Activated naive CD4-positive, alpha-beta T cell treated with anti-CD3 and anti-CD28 coated beads for 36 hours (primary cell): Measurements from ENCODE around the gene TRABD. TPM values are rescaled to one million over a fixed set of nuclear protein-coding genes. Genes with fewer than 3 reads are reported as not detected.

Experiments used
- CTCF ChIA-PET: fragments of 350-600 bp; sonication (Branson Sonifier 250); formaldehyde crosslinking; loops from one replicate; lab custom pipeline; 2021; ENCODE audit warnings: antibody characterized with exemption; lab: Charles Lee
- DNase-seq: peaks from one replicate; pipeline ENCODE4 v3.0.0-alpha.2; 2020
- H3K27ac Mint-ChIP-seq: one replicate; pipeline ENCODE4 v1.8.0; 2021; ENCODE audit warnings: mild to moderate bottlenecking, mixed read lengths
- H3K27me3 Mint-ChIP-seq: one replicate; pipeline ENCODE4 v1.8.0; 2021; ENCODE audit warnings: low read depth, mixed read lengths
- H3K36me3 Mint-ChIP-seq: one replicate; pipeline ENCODE4 v1.8.0; 2021; ENCODE audit warnings: low read depth, mixed read lengths
- H3K4me1 Mint-ChIP-seq: one replicate; pipeline ENCODE4 v1.8.0; 2021; ENCODE audit warnings: low read depth, mixed read lengths
- H3K4me3 Mint-ChIP-seq: one replicate; pipeline ENCODE4 v1.8.0; 2021; ENCODE audit warnings: mild to moderate bottlenecking, moderate library complexity, mixed read lengths
- H3K9me3 Mint-ChIP-seq: one replicate; pipeline ENCODE4 v1.8.0; 2021; ENCODE audit warnings: mixed read lengths
- intact Hi-C: fragments of 100-400 bp; cut with micrococcal nuclease; formaldehyde crosslinking; loops from one replicate; pipeline ENCODE4 v1.15.1; 2023
- total RNA-seq, 2 experiments: library from RNA; stranded (reverse); gene quantifications; one replicate each; pipeline ENCODE4 v1.2.3, GENCODE V29; 2021

The TRABD gene
- total RNA-seq, 2 experiments from 2014 or later = 61.0 to 62.8 TPM

DNA sequence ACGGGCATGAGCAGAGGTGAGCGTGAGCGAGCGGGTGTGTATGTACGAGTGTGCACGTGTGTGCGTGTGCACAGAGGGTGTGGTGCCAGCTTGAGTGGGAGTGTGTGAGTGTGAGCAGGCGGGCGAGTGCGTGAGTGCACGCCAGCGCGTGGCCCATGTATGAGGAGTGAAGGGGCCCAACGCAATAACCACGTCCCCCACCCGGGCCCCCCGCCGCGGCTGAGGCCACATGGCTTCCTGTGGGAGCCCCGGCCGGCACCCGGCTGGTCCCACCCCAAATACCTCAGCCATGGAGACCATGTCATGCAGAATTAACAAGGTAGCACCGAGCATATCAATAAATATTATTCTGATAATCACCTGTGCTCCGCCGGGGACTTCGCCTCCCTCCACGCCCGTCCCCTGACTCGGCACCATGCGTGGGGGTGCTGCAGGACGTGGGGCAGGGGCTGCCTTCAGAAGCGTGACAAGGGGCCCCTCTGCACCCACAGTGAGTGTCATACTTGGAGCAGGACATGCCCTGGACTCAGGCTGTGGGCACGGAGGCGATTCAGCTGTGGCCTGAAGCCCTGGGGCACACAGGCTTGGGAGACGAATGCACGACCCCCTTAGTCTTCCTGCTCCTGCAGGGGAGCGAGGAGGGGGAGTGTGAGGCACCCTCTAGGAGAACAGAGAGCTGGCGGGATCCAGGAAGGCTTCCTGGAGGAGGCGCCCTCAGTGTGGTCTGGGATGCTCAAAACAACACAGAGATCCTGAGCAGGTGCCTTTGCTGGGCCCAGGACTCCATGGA, 5.6 kb upstream of the TRABD start:
- no peak for DNase-seq
- Mint-ChIP-seq H3K9me3 (no peaks in the 10 kb centered on the region), H3K27me3 (peaks cover 5% of the 10 kb centered on the region), H3K4me3 (no peak overlapping the region), H3K4me1 (peaks cover 3% of the 10 kb centered on the region), H3K27ac (no peak overlapping the region), H3K36me3 (no peaks in the 10 kb centered on the region)
- intact Hi-C loops = no loop called here
- CTCF ChIA-PET = no interaction called here

DNA sequence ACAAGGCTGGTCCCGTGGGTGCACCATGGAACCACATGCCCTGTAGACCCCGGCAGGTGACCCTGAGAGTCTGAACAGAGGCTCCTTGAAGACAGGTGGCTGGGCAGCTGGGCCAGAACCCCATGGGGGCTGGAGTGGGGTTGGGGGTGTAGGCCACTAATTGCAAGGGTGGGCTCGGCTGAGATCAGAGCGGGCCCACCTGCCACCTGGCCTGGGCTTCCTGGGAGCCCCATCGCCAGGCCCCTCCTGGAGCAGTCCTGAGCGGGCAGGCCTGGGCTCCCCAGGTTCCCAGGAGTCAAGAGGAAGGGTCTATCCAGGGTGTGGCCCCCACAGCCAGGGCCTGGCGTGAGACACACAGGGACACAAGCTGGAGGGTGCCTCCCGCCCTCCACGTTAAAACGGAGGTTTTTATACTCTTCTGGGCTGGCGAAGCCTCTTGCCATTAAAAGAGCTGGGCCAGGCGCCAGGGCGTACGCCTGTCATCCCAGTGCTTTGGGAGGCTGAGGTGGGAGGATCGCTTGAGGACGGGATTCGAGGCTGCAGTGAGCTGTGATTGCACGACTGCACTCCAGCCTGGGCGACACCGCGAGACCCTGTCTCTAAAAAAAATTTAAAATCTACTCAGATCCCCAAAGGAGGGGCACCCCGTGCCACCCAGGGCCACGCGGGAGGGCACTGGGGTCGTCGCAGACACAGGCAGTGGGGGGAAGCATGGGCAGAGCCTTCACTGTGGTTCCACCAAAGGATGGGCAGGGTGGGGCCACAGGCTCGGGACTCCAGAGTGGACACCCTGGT, 4.8 kb upstream of the TRABD start:
- intact Hi-C loops = no loop called here
- H3K36me3 Mint-ChIP-seq = no peaks in the 10 kb centered on the region
- no peak overlapping the region for H3K4me3 Mint-ChIP-seq
- H3K4me1 Mint-ChIP-seq = peaks cover 5% of the 10 kb centered on the region
- H3K27ac Mint-ChIP-seq = no peak overlapping the region
- no peak for DNase-seq
- no peaks in the 10 kb centered on the region for H3K9me3 Mint-ChIP-seq
- CTCF ChIA-PET = no interaction called here
- peaks cover 5% of the 10 kb centered on the region for H3K27me3 Mint-ChIP-seq

DNA sequence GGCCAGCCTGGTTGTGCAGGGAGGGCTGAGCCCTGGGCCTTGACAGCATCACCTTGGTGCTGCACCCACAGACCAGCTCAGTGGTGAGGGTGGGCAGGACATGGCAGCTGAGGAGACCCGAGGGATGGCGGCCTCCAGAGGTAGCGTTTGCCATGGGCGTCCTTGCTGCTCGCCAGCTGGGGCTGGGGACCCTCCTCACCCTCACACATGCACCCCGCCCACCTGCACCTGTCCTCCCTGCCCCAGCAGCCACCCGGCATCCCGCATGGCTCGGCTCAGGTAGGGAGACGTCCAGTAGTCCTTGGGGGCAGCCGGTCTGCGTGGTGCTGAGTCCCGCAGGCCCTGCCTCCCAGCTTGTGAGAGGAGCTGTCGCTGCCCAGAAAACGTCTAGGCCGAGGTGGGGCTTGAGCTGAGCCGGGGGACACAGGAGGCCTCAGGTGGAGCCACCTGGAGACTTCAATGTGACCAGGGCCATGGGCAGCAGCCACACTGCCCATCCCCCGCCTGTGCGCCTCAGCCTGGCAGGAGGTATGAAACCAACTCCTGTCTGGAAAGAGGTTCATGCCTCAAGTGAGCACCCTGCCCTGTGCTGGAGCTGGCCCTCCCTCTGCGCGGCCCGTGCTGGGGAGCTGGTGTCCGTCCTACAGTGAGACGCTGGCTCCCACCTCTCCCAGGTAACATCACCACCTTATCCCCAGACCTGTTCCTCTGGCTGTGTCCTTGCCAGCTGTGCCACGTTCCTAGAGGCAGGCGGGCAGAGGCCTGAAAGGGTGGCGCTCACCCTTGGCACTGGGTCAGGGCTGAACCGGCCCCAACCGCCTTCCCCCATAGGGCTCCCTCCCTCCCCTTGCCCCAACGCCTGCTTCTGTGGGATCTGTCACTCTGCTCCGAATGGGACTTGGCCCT, 3.3 kb upstream of the TRABD start:
- no peak for DNase-seq
- no peaks in the 10 kb centered on the region for H3K9me3 Mint-ChIP-seq
- CTCF ChIA-PET = no interaction called here
- peaks cover 5% of the 10 kb centered on the region for H3K27me3 Mint-ChIP-seq
- H3K4me3 Mint-ChIP-seq = no peak overlapping the region
- peaks cover 2% of the 10 kb centered on the region for H3K36me3 Mint-ChIP-seq
- no peak overlapping the region for H3K27ac Mint-ChIP-seq
- intact Hi-C loops = no loop called here
- peaks cover 12% of the 10 kb centered on the region for H3K4me1 Mint-ChIP-seq

DNA sequence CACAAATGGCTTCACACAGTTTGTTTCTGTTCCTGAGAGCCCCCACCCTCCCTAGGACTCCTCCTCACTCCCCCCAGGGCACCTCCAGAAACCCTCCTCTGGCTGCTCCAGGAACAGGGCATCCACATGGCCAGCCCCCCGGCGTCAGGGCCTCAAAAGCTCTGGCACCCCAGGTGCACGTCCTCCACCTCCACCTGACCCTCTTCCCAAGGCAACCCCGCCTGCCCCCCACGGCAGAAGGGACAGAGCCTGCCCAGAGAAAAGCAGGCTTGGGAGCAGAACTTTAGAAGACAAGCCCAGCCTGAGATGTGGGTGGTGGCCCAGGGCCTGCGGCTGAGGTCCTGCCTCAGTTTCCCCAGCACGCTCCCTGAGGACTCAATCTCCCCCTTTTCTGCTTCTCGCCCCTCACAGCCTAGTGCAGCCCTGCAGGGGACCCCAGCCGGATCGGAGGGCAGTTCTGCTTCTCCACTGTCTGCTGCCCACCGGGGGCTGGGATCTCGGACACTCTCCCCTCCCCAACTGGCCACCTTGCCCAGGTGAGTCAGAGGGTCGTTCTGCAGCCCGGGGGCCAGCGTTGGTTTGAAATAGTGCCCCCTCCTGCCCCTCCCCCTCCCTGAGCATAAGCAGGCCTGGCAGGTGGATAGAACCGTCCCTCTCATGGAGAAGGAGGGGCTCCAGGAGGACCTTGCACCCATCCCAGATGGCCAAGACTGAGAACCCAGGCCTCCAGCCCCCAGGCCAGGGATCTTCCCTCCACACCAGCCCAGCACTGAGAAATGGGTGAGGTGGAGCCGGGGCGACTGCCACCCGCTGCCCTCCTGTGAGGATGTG, 2.4 kb upstream of the TRABD start:
- intact Hi-C loops = no loop called here
- no peak for DNase-seq
- CTCF ChIA-PET = no interaction called here
- H3K4me3 Mint-ChIP-seq = peak overlapping the region; percentile 51
- H3K36me3 Mint-ChIP-seq = peaks cover 2% of the 10 kb centered on the region
- peaks cover 5% of the 10 kb centered on the region for H3K27me3 Mint-ChIP-seq
- H3K9me3 Mint-ChIP-seq = no peaks in the 10 kb centered on the region
- H3K27ac Mint-ChIP-seq = no peak overlapping the region
- H3K4me1 Mint-ChIP-seq = peaks cover 17% of the 10 kb centered on the region

DNA sequence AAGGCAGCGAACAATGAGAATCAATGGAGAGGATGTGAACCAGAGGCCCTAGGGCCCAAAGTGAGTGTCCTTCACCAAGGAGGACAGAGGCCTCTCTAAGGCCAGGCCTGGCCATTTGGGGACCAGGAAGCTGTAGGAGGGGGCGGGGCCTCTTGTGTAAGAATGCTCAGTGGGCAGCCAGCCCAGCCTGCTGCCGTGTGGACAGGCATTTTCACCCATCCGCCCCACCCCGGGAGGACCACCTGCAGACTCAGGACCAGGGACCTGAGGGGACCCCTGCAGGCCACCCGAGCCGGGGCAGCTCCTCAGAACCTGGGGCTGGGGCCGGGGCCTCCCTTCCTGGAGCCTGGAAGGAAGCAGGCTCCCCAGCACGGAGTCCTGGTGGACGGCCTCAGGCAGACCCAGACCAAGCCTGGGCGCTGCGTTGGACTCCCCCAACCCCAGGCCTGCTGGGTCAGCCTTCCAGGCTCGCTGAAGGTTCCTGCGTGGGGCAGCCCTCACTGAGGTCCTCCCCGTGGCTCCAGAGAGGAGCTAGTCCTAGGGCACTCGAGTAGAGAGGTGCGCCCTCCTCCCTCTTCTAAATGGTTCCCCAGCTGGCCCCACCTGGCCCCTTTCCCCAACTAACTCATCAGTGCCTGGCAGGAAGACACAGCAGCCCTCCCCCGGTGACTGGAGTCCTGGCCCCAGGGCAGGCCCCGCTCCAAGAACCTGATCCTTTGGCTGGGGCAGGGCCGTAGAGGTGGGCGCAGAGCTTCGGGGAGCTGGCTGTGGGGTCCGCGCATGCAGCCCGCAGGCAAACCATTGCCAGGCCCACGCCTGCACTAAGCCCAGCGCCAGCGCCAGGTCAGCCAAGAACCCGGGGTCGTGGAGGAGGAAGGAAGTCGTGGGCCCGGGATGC, 1.5 kb upstream of the TRABD start:
- Mint-ChIP-seq H3K36me3 (peaks cover 2% of the 10 kb centered on the region), H3K4me1 (peaks cover 25% of the 10 kb centered on the region), H3K27ac (no peak overlapping the region), H3K9me3 (no peaks in the 10 kb centered on the region), H3K4me3 (peak overlapping the region; percentile 66), H3K27me3 (peaks cover 5% of the 10 kb centered on the region)
- CTCF ChIA-PET = no interaction called here
- intact Hi-C loops = loop anchor here (2.0 kb wide), 1 partner anchor 17 kb away; the partner anchor contains the start of gene SELENOO
- no peak for DNase-seq

DNA sequence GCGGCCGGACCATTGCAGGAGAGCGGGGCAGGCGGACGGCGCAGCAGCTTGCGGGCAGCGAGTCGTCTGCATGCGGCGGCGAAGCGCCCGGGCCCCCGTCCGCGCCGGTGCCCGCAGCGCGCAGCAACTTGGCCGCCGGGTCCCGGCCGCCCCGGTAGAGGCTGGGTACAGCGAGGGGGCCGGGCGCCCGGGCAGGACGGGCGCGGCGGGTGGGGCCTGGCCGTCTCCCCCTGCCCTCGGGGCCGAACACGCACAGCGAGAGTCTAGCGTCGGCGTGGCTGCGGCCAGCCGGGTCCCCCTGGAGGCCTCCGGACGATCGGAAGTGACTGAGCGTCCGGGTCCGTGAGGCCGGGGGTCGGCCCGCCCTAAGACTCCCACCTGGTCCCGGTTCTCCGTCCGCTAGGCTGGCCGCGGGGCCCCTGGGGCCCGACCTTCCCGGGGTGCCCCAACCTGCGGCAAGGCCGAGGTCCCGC, 775 bp upstream of the TRABD start:
- no peak overlapping the region for H3K27ac Mint-ChIP-seq
- no peaks in the 10 kb centered on the region for H3K27me3 Mint-ChIP-seq
- peaks cover 2% of the 10 kb centered on the region for H3K36me3 Mint-ChIP-seq
- peaks cover 31% of the 10 kb centered on the region for H3K4me1 Mint-ChIP-seq
- no peaks in the 10 kb centered on the region for H3K9me3 Mint-ChIP-seq
- intact Hi-C loops = loop anchor here (2.0 kb wide), 1 partner anchor 16 kb away; the partner anchor contains the start of gene SELENOO
- no peak for DNase-seq
- CTCF ChIA-PET = no interaction called here
- H3K4me3 Mint-ChIP-seq = peak overlapping the region; percentile 93

DNA sequence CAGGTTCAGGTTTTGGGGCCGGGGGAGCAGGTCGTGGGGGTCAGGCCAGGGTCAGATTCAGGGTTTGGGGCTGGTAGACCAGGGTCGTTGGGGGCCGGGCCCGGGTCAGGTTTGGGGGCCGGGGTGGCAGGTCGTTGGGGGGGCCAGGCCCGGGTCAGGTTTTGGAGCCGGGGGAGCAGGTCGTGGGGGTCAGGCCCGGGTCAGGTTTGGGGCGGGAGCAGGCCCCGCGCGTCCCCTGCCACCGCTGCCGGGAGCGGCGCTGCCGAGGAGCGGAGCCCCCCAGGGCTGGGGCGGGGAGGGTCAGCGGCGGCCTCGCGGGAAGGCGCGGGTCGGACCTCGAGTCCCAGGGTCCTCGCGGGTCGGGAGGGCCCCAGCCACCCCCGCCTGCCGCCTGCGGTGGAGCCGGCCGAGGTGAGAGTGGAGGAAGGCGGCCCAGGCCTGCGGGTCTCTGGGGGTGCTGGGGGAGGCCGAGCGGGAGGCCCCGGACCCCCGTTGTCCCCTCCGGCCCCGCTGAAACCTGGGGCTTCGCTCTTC, 535 bp downstream of the TRABD start:
- intact Hi-C loops = no loop called here
- H3K36me3 Mint-ChIP-seq = peaks cover 3% of the 10 kb centered on the region
- peak overlapping the region; percentile 87 for H3K27ac Mint-ChIP-seq

DNA sequence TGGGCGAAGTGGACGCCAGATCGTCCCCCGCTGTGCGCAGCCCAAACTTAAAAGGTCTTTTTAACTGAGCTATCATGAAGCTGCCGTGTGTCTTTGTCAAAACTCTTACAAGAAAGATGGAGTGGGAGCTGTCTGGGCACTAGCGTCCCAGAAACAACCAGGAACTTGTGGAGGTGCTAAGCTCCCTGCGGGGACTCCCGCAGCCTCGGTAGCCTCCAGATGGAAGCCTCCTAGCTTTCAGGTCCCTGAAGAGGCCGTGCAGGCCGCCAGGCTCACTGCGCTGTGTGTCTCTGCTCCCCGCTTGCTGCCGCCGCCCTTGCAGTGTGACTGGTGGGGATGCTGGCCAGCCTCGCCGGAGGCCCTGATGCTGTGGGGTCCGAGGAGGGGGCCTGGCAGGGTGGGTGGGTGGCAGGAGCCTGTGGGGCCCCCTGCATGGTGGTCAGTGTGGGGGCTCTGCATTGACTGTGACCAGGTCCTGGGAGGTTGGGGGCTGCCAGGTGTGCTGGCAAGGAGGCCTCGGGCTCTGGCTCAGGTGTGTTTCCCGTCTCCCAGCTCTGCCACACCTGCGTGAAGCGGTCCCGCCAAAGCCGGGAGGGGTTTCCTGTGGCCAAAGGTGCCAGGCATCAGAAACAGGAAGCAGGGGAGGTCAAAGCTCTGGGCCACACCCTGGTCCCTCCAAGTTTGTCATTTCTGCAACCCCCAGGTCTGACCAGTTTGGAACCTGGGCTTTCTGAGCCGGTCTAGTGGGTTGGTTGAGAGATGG, 1.2 kb downstream of the TRABD start:
- Mint-ChIP-seq H3K36me3 (peaks cover 8% of the 10 kb centered on the region), H3K27ac (peak overlapping the region; percentile 87), H3K27me3 (no peaks in the 10 kb centered on the region), H3K4me1 (peaks cover 43% of the 10 kb centered on the region), H3K9me3 (no peaks in the 10 kb centered on the region), H3K4me3 (peak overlapping the region; percentile 93)
- CTCF ChIA-PET = interaction anchor here (0.6 to 2.3 kb wide), 3 partner anchors 89 to 406 kb away, joined by 3 to 5 read pairs (median 4); no protein-coding TSS in a partner anchor
- intact Hi-C loops = no loop called here
- no peak for DNase-seq

More for the DNA sequence above, 535 bp downstream of the TRABD start:
- no peak for DNase-seq
- Mint-ChIP-seq H3K27me3 (no peaks in the 10 kb centered on the region), H3K4me3 (peak overlapping the region; percentile 93), H3K9me3 (no peaks in the 10 kb centered on the region), H3K4me1 (peaks cover 36% of the 10 kb centered on the region)
- CTCF ChIA-PET = interaction anchor here (0.6 to 2.3 kb wide), 2 partner anchors 256 to 407 kb away, joined by 4 to 5 read pairs; no protein-coding TSS in a partner anchor

DNA sequence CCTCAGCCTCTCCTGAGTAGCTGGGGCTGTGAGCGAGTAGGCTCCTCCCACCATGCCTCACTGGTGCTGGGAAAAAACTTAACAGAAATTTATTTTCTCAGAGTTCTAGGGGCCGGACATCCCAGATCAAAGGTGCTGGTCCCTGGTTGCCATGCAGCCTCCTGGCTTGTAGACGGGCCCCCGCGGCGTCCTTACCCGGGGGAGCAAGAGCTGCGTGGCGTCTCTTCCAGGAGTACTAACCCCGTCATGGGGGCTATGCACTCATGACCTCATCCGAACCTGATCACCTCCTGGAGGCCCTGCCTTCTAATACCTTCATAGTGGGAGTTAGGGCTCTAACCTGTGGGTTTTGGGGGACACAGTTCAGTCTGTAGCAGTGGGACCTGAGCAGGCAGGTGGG, 2.6 kb downstream of the TRABD start:
- no peak for DNase-seq
- Mint-ChIP-seq H3K36me3 (peaks cover 14% of the 10 kb centered on the region), H3K27me3 (no peaks in the 10 kb centered on the region), H3K4me1 (peaks cover 55% of the 10 kb centered on the region), H3K27ac (peak overlapping the region; percentile 73), H3K4me3 (no peak overlapping the region), H3K9me3 (no peaks in the 10 kb centered on the region)
- CTCF ChIA-PET = interaction anchor here (2.3 kb wide), 1 partner anchor 258 kb away, joined by 5 read pairs; no protein-coding TSS in a partner anchor
- intact Hi-C loops = no loop called here
